Measurements from ENCODE around the gene CCDC57.

Gene CCDC57

GRCh38 chr17:82084373-82085030 lies 128.1 kb downstream of the CCDC57 start:
- intact Hi-C loops (cut with DNase I), result no loop called here

GRCh38 chr17:82083533-82084359 lies 128.9 kb downstream of the CCDC57 start:
- DNase-seq, result no peak
- intact Hi-C loops (cut with DNase I), result no loop called here

More at GRCh38 chr17:82084373-82085030, 128.1 kb downstream of the CCDC57 start:
- DNase-seq, result peak in 20 of 42 donors; percentile 14 to 70 (median 50)

DNA sequence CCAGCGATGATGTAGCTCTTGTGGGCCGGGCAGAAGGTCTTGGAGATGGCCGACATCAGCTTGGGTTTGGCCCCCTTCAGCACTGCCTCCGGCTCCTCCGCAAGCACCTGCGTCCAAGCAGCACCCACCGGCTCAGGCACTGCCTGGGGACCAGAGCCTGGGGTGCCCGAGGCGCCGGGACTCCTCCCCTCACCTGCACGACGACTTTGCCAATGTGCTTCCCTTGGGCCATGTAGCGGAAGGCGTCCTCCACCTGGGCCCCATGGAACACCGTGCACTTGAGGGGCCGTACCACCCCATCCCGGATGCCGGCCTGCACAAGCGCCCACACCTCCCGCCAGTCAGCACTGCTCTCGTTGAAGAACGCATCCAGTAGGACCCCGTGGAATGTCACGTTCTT lies 129.6 kb downstream of the CCDC57 start:
- intact Hi-C loops (cut with DNase I), result no loop called here
- DNase-seq, result no peak

DNA sequence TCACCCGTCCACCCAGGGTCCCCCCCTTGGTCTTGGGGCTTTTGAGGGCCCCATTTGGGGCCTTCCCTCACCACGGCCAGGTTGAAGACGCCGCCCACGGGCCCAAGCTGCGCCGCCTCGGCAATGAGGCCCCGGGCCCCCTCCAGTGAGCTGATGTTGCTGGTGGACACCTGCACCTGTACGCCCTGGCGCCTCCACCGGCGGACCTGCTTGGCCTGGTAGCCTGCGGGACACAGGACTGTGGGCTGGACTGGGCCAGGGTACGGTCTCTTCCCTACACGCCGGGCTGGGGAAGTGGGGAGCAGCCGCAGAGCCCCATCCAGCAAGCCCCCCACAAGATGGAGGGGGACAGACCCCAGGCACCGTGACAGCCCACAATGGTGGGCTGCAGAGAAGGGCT lies 130.2 kb downstream of the CCDC57 start:
- DNase-seq, result no peak
- intact Hi-C loops (cut with DNase I), result no loop called here

GRCh38 chr17:82081966-82082365 lies 130.7 kb downstream of the CCDC57 start:
- intact Hi-C loops (cut with DNase I), result no loop called here
- no peak for DNase-seq

DNA sequence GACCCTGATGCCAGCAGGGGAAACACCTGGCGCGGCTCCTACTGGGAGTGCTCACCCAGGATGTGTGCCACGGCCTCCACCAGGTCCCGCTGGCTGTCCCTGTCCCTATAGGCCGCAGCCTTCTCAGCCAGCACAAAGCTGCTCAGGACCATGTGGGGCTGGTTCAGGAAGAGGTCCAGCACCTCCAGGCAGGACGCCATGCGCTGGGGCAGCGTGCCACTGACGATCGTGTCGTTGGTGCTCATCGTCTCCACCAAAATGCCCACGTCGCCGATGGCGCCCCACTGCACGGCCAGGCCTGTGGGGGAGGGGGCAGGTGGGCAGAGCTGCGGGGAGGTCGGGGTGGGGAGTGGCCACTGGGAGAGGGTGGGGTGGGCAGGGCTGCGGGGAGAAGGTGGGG lies 131.1 kb downstream of the CCDC57 start:
- DNase-seq, result no peak
- intact Hi-C loops (cut with DNase I), result no loop called here

DNA sequence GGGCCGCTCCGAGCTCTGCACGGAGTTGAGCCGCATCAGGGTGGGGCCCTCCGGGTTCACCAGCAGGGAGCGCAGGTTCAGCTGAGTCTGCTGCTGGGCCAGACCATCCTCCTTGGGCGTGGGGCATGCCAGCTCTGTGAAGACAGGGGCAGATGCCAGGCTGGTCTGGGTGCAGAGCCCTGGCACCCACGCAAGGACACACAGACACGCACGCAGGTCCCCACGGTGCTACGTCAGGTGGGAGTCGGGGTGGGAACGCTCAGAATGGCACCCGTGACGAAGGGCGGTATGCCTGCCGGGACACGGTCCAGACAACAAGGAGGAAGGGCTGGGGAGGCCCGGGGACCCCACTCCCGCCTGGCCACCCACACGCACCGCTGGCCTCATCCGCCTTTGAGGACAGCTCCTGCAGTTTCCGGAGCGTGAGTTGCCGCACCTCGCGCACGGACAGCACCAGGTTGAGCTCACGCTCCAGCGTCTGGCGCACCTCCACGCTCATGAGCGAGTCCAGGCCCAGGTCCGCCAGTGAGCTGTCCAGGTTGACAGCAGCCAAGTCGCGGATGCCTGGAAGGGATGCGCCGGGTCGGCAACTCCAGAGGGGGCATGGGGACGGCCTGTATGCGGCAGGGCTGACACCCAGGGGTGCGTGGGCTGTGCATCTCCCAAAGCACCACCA lies 131.7 kb downstream of the CCDC57 start:
- intact Hi-C loops (cut with DNase I), result no loop called here
- DNase-seq, result no peak

GRCh38 chr17:82080048-82080788 lies 132.4 kb downstream of the CCDC57 start:
- no peak for DNase-seq
- intact Hi-C loops (cut with DNase I), result no loop called here

GRCh38 chr17:82079001-82079677 lies 133.5 kb downstream of the CCDC57 start:
- intact Hi-C loops (cut with DNase I), result no loop called here
- no peak for DNase-seq

GRCh38 chr17:82078433-82078832 lies 134.2 kb downstream of the CCDC57 start:
- intact Hi-C loops (cut with DNase I), result no loop called here
- DNase-seq, result no peak

DNA sequence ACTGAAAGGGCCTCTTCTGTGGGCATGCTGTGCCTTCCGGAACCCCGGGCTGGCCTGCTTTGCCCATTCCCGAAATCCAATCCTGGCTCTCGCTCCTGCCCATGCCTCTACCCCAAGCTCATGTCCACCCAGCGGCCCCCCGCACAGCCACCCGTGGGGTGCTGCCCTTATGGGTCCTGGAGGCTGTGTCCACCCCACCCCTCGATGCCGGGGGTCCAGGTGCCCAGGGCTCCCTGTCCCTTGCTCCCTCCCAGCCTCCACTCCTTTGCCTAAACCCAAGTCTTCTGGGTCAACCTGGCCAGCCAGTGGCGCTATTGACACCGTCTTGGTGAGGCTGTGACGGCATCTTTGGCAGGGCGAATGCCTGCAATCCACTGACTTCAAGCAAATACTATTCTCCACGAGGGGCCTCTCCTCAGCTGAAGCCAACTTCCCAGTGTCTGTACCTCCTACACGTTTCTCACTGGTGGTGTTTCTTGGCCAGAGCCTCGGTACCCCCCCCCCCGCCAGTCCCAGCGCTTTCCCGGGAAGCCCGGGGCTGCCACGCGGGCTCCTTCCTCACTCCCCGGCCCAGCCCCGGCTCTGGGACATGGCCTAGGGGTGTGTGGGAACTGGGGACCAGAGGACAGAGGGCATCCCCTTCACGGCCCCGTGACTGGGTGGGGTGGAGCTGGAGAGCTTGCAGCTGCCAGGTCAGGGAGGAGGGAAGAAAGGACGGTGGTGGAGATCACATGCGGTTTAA lies 134.9 kb downstream of the CCDC57 start:
- DNase-seq, result no peak
- intact Hi-C loops (cut with DNase I), result no loop called here

GRCh38 chr17:82076785-82077591 lies 135.7 kb downstream of the CCDC57 start:
- intact Hi-C loops (cut with DNase I), result no loop called here

DNA sequence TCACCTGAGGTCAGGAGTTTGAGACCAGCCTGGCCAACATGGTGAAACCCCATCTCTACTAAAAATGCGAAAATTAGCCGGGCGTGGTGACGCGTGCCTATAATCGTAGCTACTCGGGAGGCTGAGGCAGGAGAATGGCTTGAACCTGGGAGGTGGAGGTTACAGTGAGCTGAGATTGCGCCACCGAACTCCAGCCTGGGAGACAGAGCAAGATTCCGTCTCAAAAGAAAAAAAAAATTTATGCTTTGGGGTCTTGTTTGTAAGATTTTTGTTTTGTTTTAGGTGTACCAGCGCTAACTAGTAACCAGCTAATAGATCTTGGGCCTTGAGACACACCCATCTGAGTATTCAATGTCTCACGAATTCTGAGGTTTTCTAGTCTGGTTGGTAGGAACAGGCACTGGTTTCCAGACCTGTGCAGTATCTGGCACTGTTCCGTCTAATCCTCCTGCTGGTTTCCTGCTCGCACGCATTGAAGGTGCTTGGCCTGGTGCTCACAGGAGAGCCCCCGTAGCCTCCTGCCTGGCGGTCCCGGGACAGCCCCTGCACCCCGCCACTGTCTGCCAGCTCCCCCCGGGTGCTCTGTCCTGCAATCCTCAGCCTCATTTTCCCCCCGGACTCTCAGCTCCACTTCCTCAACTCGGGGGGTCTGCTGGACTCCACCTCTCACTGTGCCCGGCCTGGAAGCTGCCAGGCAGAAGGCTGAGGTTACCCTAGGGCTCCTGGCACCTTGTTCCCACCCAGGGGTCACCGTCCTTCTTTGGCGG lies 136.4 kb downstream of the CCDC57 start:
- no peak for DNase-seq
- intact Hi-C loops (cut with DNase I), result no loop called here

More at GRCh38 chr17:82076785-82077591, 135.7 kb downstream of the CCDC57 start:
- no peak for DNase-seq

DNA sequence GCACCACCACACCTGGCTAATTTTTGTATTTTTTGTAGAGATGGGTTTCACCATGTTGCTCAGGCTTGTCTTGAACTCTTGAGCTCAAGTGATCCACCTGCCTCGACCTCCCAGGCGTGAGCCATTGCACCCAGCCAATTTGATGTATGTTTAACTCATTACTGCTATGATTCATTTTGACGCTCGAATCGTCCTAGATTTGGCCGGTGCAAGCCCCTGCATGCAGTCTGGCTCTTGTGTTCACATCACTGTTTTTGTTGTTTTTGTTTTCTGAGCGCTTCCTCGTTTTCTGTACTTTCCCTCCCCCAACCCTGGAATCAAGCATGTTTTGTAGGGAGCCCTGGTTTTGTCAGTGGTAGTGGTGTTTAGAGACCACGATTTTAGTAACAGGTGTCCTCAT lies 139.2 kb downstream of the CCDC57 start:
- intact Hi-C loops (cut with DNase I), result no loop called here
- no peak for DNase-seq

GRCh38 chr17:82072827-82073226 lies 139.8 kb downstream of the CCDC57 start:
- intact Hi-C loops (cut with DNase I), result no loop called here
- no peak for DNase-seq

DNA sequence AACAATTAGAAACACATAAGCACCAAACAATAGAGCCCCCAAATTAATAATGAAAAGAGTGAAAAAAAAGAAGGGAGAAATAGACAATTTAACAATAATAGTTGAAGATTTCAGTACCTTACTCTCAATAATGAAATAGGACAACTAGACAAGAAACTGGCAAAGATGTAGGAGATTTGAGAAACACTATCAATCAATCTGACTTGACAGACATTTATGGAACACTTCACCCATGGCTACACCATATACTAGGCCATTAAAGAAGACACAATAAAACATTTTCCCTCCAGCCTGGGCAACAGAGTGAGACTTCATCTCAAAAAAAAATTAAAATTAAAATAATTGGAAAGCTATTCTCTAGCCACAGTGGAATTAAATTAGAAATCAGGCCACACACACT lies 142.0 kb downstream of the CCDC57 start:
- no peak for DNase-seq
- intact Hi-C loops (cut with DNase I), result no loop called here

Measured in head of caudate nucleus (tissue), 42 donors.